GM23338 (cell line): Measurements from ENCODE around the gene HCN3. TPM values are rescaled to one million over a fixed set of nuclear protein-coding genes. Genes with fewer than 3 reads are reported as not detected.

ENCODE experiments used
- ATAC-seq: fragments of 200-7000 bp; cut with Tn5 transposase; 3 replicates; pipeline ENCODE4 v1.9.1; 2020
- DNase-seq: peaks from one replicate; pipeline ENCODE4 v3.0.0-alpha.2; 2015; ENCODE audit warnings: low spot score
- H2AFZ ChIP-seq: fragments of 200-600 bp; sonication (generic); 2 replicates; pipeline ENCODE4 v1.8.0; 2016; ENCODE audit warnings: antibody characterized with exemption, mild to moderate bottlenecking, moderate library complexity
- H3F3A ChIP-seq: fragments of 200-600 bp; sonication (generic); replicated peaks from 2 replicates; pipeline ENCODE4 v1.8.0; 2017; ENCODE audit warnings: antibody characterized with exemption, mixed run types, low read depth
- H3K27ac ChIP-seq: fragments of 200-600 bp; sonication (generic); 2 replicates; pipeline ENCODE4 v1.6.1; 2016; ENCODE audit warnings: low read depth
- H3K27me3 ChIP-seq: fragments of 200-600 bp; sonication (generic); 2 replicates; pipeline ENCODE4 v1.8.0; 2016; ENCODE audit warnings: mild to moderate bottlenecking, mixed run types, moderate library complexity; ENCODE audit not compliant: insufficient read depth
- H3K36me3 ChIP-seq: fragments of 200-600 bp; sonication (generic); 2 replicates; pipeline ENCODE4 v1.8.0; 2016; ENCODE audit warnings: mild to moderate bottlenecking; ENCODE audit not compliant: insufficient read depth
- H3K4me1 ChIP-seq: fragments of 200-600 bp; sonication (generic); 2 replicates; pipeline ENCODE4 v1.8.0; 2016; ENCODE audit warnings: mild to moderate bottlenecking, moderate library complexity; ENCODE audit not compliant: insufficient read depth
- H3K4me2 ChIP-seq: fragments of 200-600 bp; sonication (generic); 2 replicates; pipeline ENCODE4 v1.7.1; 2017; ENCODE audit warnings: mixed run types
- H3K4me3 ChIP-seq: fragments of 200-600 bp; sonication (generic); 2 replicates; pipeline ENCODE4 v1.6.1; 2016; ENCODE audit warnings: mixed run types
- H3K79me2 ChIP-seq: fragments of 200-600 bp; sonication (generic); replicated peaks from 2 replicates; pipeline ENCODE4 v1.8.0; 2017; ENCODE audit warnings: mild to moderate bottlenecking; ENCODE audit not compliant: insufficient read depth
- H3K9me2 ChIP-seq: fragments of 200-600 bp; sonication (generic); 2 replicates; pipeline ENCODE4 v1.8.0; 2017; ENCODE audit not compliant: insufficient read depth
- H4K20me1 ChIP-seq: fragments of 200-600 bp; sonication (generic); replicated peaks from 2 replicates; pipeline ENCODE4 v1.8.0; 2017; ENCODE audit warnings: mild to moderate bottlenecking; ENCODE audit not compliant: insufficient read depth
- H3K27ac Mint-ChIP-seq: 2 replicates; pipeline ENCODE4 v1.8.0; 2020; ENCODE audit warnings: inconsistent platforms, mild to moderate bottlenecking, moderate library complexity, mixed read lengths
- H3K27me3 Mint-ChIP-seq: 3 replicates; pipeline ENCODE4 v1.8.0; 2022; ENCODE audit warnings: low read depth, mild to moderate bottlenecking, moderate library complexity, mixed read lengths, inconsistent platforms; ENCODE audit not compliant: insufficient read depth, poor library complexity
- H3K36me3 Mint-ChIP-seq: 3 replicates; pipeline ENCODE4 v1.8.0; 2021; ENCODE audit warnings: low read depth, mild to moderate bottlenecking, inconsistent platforms, moderate library complexity, mixed read lengths
- H3K4me1 Mint-ChIP-seq: 3 replicates; pipeline ENCODE4 v1.8.0; 2020; ENCODE audit warnings: mild to moderate bottlenecking, inconsistent platforms, mixed read lengths
- H3K4me3 Mint-ChIP-seq: 3 replicates; pipeline ENCODE4 v1.8.0; 2021; ENCODE audit warnings: moderate library complexity, mild to moderate bottlenecking, inconsistent platforms, mixed read lengths
- H3K9me3 Mint-ChIP-seq: 3 replicates; pipeline ENCODE4 v1.8.0; 2020; ENCODE audit warnings: moderate library complexity, mild to moderate bottlenecking, inconsistent platforms, mixed read lengths
- CREB1 ChIP-seq: fragments of 250-450 bp; sonication (Bioruptor Pico); IDR thresholded peaks from 2 replicates; pipeline ENCODE4 v1.5.0; 2020; ENCODE audit warnings: low read depth, mild to moderate bottlenecking, moderate library complexity
- CTCF ChIP-seq, 2 experiments: fragments of 200-600 bp in 1 of 2; sonication (generic) in 1 of 2; conservative IDR thresholded peaks; 2 replicates each; pipeline versions ENCODE4 v1.5.1 to v1.6.1; 2016 to 2017; ENCODE audit warnings: antibody characterized with exemption in 2 of 2, low read depth in 2 of 2, mild to moderate bottlenecking in 2 of 2, moderate library complexity in 1 of 2
- ETS1 ChIP-seq: IDR thresholded peaks from 2 replicates; pipeline ENCODE4 v1.6.1; 2016; ENCODE audit warnings: antibody characterized with exemption
- EZH2 ChIP-seq: fragments of 200-600 bp; sonication (generic); IDR thresholded peaks from one replicate; pipeline ENCODE4 v1.8.0; 2017; ENCODE audit warnings: antibody characterized with exemption, mild to moderate bottlenecking, low read depth; ENCODE audit not compliant: unreplicated experiment
- EZH2phosphoT487 ChIP-seq: fragments of 200-600 bp; sonication (generic); IDR thresholded peaks from one replicate; pipeline ENCODE4 v1.8.1; 2018; ENCODE audit warnings: antibody characterized with exemption; ENCODE audit not compliant: unreplicated experiment
- JUNB ChIP-seq: IDR thresholded peaks from one replicate; pipeline ENCODE4 v1.6.1; 2016; ENCODE audit warnings: antibody characterized with exemption; ENCODE audit not compliant: unreplicated experiment
- NANOG ChIP-seq: IDR thresholded peaks from 2 replicates; pipeline ENCODE4 v1.6.1; 2016; ENCODE audit warnings: antibody characterized with exemption, borderline replicate concordance
- POLR2AphosphoS5 ChIP-seq: IDR thresholded peaks from 2 replicates; pipeline ENCODE4 v1.6.1; 2016; ENCODE audit warnings: antibody characterized with exemption, low read depth
- REST ChIP-seq: IDR thresholded peaks from one replicate; pipeline ENCODE4 v1.6.1; 2018; ENCODE audit warnings: antibody characterized with exemption; ENCODE audit not compliant: unreplicated experiment
- STAT1 ChIP-seq: IDR thresholded peaks from one replicate; pipeline ENCODE4 v1.6.1; 2016; ENCODE audit warnings: antibody characterized with exemption; ENCODE audit not compliant: unreplicated experiment
- ZNF114 ChIP-seq: fragments of 250-450 bp; sonication (Bioruptor Pico); IDR thresholded peaks from 2 replicates; pipeline ENCODE4 v1.5.0; 2020; ENCODE audit warnings: mild to moderate bottlenecking, moderate library complexity
- ZNF331 ChIP-seq: fragments of 250-450 bp; sonication (Bioruptor Pico); IDR thresholded peaks from 2 replicates; pipeline ENCODE4 v1.5.0; 2020; ENCODE audit warnings: low read depth, mild to moderate bottlenecking, moderate library complexity
- polyA plus RNA-seq: library from polyadenylated mRNA; unstranded; fragments of >200 nt; fragmentation: Nextera tagmentation; extraction: Ambion mirVana; gene quantifications from 2 replicates; pipeline ENCODE4 v1.2.1, GENCODE V29; 2016
- total RNA-seq: library from RNA; depleted of rRNA; stranded (reverse); fragments of >200 nt; shearing (Covaris generic); gene quantifications from 2 replicates; pipeline ENCODE4 v1.2.3, GENCODE V29; 2014
- TF ChIP-seq, protein P1 (sequence below): fragments of 250-450 bp; sonication (Bioruptor Pico); IDR thresholded peaks from 2 replicates; pipeline ENCODE4 v1.5.0; 2020; ENCODE audit warnings: mild to moderate bottlenecking, moderate library complexity

The HCN3 gene
- total and polyA plus RNA-seq, 2 experiments from 2014 or later, result 3.4 to 4.9 TPM

- Histone ChIP-seq H3K4me1 (peaks cover 13% of the 10 kb centered on the region), H3K4me3 (no peak overlapping the region), H3F3A (peaks cover 43% of the 10 kb centered on the region), H3K27me3 (no peaks in the 10 kb centered on the region), H3K9me2 (no peaks in the 10 kb centered on the region), H3K4me2 (no peak overlapping the region), H2AFZ (no peak overlapping the region), H3K36me3 (peaks cover 33% of the 10 kb centered on the region), H3K79me2 (peaks cover 10% of the 10 kb centered on the region), H4K20me1 (no peaks in the 10 kb centered on the region), H3K27ac (no peak overlapping the region)
- ATAC-seq, result no peak
- no peak for DNase-seq
- Mint-ChIP-seq H3K36me3 (peaks cover 57% of the 10 kb centered on the region), H3K4me3 (peak overlapping the region; percentile 94; the same call in 1 of the 3 replicates), H3K27me3 (peaks cover 20% of the 10 kb centered on the region), H3K9me3 (peaks cover 7% of the 10 kb centered on the region; the same call in 1 of the 3 replicates), H3K27ac (no peak overlapping the region), H3K4me1 (peaks cover 21% of the 10 kb centered on the region)
- no peak for TF ChIP-seq NANOG
- no peak for TF ChIP-seq ZNF331 (CRISPR knock-in tag)
- TF ChIP-seq, protein P1, sequence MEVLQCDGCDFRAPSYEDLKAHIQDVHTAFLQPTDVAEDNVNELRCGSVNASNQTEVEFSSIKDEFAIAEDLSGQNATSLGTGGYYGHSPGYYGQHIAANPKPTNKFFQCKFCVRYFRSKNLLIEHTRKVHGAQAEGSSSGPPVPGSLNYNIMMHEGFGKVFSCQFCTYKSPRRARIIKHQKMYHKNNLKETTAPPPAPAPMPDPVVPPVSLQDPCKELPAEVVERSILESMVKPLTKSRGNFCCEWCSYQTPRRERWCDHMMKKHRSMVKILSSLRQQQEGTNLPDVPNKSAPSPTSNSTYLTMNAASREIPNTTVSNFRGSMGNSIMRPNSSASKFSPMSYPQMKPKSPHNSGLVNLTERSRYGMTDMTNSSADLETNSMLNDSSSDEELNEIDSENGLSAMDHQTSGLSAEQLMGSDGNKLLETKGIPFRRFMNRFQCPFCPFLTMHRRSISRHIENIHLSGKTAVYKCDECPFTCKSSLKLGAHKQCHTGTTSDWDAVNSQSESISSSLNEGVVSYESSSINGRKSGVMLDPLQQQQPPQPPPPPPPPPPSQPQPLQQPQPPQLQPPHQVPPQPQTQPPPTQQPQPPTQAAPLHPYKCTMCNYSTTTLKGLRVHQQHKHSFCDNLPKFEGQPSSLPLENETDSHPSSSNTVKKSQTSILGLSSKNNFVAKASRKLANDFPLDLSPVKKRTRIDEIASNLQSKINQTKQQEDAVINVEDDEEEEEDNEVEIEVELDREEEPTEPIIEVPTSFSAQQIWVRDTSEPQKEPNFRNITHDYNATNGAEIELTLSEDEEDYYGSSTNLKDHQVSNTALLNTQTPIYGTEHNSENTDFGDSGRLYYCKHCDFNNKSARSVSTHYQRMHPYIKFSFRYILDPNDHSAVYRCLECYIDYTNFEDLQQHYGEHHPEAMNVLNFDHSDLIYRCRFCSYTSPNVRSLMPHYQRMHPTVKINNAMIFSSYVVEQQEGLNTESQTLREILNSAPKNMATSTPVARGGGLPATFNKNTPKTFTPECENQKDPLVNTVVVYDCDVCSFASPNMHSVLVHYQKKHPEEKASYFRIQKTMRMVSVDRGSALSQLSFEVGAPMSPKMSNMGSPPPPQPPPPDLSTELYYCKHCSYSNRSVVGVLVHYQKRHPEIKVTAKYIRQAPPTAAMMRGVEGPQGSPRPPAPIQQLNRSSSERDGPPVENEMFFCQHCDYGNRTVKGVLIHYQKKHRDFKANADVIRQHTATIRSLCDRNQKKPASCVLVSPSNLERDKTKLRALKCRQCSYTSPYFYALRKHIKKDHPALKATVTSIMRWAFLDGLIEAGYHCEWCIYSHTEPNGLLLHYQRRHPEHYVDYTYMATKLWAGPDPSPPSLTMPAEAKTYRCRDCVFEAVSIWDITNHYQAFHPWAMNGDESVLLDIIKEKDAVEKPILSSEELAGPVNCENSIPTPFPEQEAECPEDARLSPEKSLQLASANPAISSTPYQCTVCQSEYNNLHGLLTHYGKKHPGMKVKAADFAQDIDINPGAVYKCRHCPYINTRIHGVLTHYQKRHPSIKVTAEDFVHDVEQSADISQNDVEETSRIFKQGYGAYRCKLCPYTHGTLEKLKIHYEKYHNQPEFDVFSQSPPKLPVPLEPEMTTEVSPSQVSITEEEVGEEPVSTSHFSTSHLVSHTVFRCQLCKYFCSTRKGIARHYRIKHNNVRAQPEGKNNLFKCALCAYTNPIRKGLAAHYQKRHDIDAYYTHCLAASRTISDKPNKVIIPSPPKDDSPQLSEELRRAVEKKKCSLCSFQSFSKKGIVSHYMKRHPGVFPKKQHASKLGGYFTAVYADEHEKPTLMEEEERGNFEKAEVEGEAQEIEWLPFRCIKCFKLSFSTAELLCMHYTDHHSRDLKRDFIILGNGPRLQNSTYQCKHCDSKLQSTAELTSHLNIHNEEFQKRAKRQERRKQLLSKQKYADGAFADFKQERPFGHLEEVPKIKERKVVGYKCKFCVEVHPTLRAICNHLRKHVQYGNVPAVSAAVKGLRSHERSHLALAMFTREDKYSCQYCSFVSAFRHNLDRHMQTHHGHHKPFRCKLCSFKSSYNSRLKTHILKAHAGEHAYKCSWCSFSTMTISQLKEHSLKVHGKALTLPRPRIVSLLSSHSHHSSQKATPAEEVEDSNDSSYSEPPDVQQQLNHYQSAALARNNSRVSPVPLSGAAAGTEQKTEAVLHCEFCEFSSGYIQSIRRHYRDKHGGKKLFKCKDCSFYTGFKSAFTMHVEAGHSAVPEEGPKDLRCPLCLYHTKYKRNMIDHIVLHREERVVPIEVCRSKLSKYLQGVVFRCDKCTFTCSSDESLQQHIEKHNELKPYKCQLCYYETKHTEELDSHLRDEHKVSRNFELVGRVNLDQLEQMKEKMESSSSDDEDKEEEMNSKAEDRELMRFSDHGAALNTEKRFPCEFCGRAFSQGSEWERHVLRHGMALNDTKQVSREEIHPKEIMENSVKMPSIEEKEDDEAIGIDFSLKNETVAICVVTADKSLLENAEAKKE (CRISPR knock-in tag), result no peak
- TF ChIP-seq EZH2, result no peak
- no peak for TF ChIP-seq ETS1
- no peak for TF ChIP-seq EZH2phosphoT487
- no peak for TF ChIP-seq CTCF (conservative IDR thresholded peaks at IDR 0.05; ENCODE audit: low read depth in 2 of 2)
- no peak for TF ChIP-seq STAT1
- no peak for TF ChIP-seq CREB1
- TF ChIP-seq ZNF114 (CRISPR knock-in tag), result no peak
- no peak for TF ChIP-seq REST
- TF ChIP-seq JUNB, result no peak
- TF ChIP-seq POLR2AphosphoS5, result no peak
These were observed 17.0 kb upstream of the HCN3 start for GRCh38 chr1:155260276-155260675.
